Endothelial cell of umbilical vein (primary cell): ENCODE data around the gene LRRC59. TPM values are rescaled to one million over a fixed set of nuclear protein-coding genes. Genes with fewer than 3 reads are reported as not detected.

Experiments
- BruUV-seq: library from RNA; stranded (reverse); fragments of 400-500 nt; replicated peaks from 2 replicates; lab custom pipeline; 2021; lab: Mats Ljungman, UMichigan
- CTCF ChIA-PET: fragments of 300-600, 350-600 bp; sonication (Branson Sonifier 250); formaldehyde crosslinking; loops from one replicate; lab custom pipeline; 2021; ENCODE audit warnings: antibody characterized with exemption, inconsistent platforms; lab: Charles Lee
- POLR2A ChIA-PET: fragments of 300-600, 350-600 bp; sonication (Branson Sonifier 250); formaldehyde crosslinking; loops from one replicate; lab custom pipeline; 2021; ENCODE audit warnings: antibody characterized with exemption, inconsistent platforms; lab: Charles Lee
- DNase-seq: peaks from one replicate; pipeline ENCODE4 v3.0.0-alpha.2; 2011; ENCODE audit warnings: low read depth, low spot score
- FAIRE-seq: peaks from 2 replicates; lab custom pipeline; 2011; peaks lifted over from hg19 to GRCh38; lab: Jason Lieb, UNC
- H2AFZ ChIP-seq: 2 replicates; pipeline ENCODE4 v1.6.0; 2012; ENCODE audit warnings: low read depth, low read length, control low read depth, inconsistent platforms
- H3K27ac ChIP-seq: 2 replicates; pipeline ENCODE4 v1.5.1; 2011; ENCODE audit warnings: low read depth, mild to moderate bottlenecking, control low read depth, low read length, moderate library complexity; ENCODE audit not compliant: insufficient read depth
- H3K27me3 ChIP-seq, 2 experiments: 2 replicates each; pipeline versions ENCODE4 v1.6.0 to v1.6.1; 2011; ENCODE audit warnings: low read length in 2 of 2, mixed read lengths in 1 of 2; ENCODE audit not compliant: control insufficient read depth in 2 of 2, insufficient read depth in 2 of 2
- H3K36me3 ChIP-seq, 2 experiments: 2 replicates in 1 of 2; 3 replicates in 1 of 2; pipeline ENCODE4 v1.5.1; 2011; ENCODE audit warnings: low read length in 2 of 2, mild to moderate bottlenecking in 1 of 2, moderate library complexity in 1 of 2; ENCODE audit not compliant: control insufficient read depth in 2 of 2, insufficient read depth in 2 of 2; ENCODE audit errors: extremely low read depth in 1 of 2
- H3K4me1 ChIP-seq: 3 replicates; pipeline ENCODE4 v1.5.1; 2011; ENCODE audit warnings: mild to moderate bottlenecking, low read length; ENCODE audit not compliant: control insufficient read depth, insufficient read depth; ENCODE audit errors: extremely low read depth
- H3K4me2 ChIP-seq: 2 replicates; pipeline ENCODE4 v1.6.1; 2011; ENCODE audit warnings: low read length, control low read depth, mixed read lengths; ENCODE audit not compliant: insufficient read depth
- H3K4me3 ChIP-seq, 3 experiments: fragments of 200-600 bp in 1 of 3; sonication (generic), shearing (Covaris generic) in 1 of 3; replicated peaks in 1 of 3; 2 replicates each; pipeline ENCODE4 v1.5.1; 2011 to 2016; ENCODE audit warnings: control low read depth in 3 of 3, low read length in 3 of 3, mild to moderate bottlenecking in 2 of 3, inconsistent platforms in 1 of 3, low read depth in 1 of 3, moderate library complexity in 1 of 3; ENCODE audit not compliant: insufficient read depth in 1 of 3
- H3K79me2 ChIP-seq: 2 replicates; pipeline ENCODE4 v1.6.0; 2012; ENCODE audit warnings: low read length, inconsistent platforms; ENCODE audit not compliant: control insufficient read depth, insufficient read depth
- H3K9ac ChIP-seq: replicated peaks from 2 replicates; pipeline ENCODE3; 2011; ENCODE audit warnings: low read length, control low read depth; ENCODE audit not compliant: insufficient read depth; ENCODE audit errors: extremely low read depth
- H3K9me1 ChIP-seq: replicated peaks from 3 replicates; pipeline ENCODE4 v1.6.0; 2011; ENCODE audit warnings: mild to moderate bottlenecking, low read length; ENCODE audit not compliant: control insufficient read depth, insufficient read depth; ENCODE audit errors: extremely low read depth
- H3K9me3 ChIP-seq: replicated peaks from 2 replicates; pipeline ENCODE4 v1.5.1; 2012; ENCODE audit warnings: low read length, inconsistent platforms; ENCODE audit not compliant: control insufficient read depth, insufficient read depth
- H4K20me1 ChIP-seq: replicated peaks from 2 replicates; pipeline ENCODE3; 2011; ENCODE audit warnings: mild to moderate bottlenecking, low read length; ENCODE audit not compliant: control insufficient read depth, insufficient read depth; ENCODE audit errors: extremely low read depth
- CTCF ChIP-seq, 2 donors: IDR thresholded peaks; 1 replicate in 1 of 2; 2 replicates in 1 of 2; pipeline ENCODE4 v1.5.1; 2011; ENCODE audit warnings: low read length in 2 of 2, mild to moderate bottlenecking in 2 of 2, moderate library complexity in 2 of 2, control low read depth in 1 of 2, inconsistent platforms in 1 of 2, low read depth in 1 of 2; ENCODE audit not compliant: insufficient read depth in 1 of 2; ENCODE audit errors: extremely low read depth in 1 of 2
- EZH2 ChIP-seq: IDR thresholded peaks from 2 replicates; pipeline ENCODE4 v1.6.1; 2012; ENCODE audit warnings: borderline replicate concordance, low read depth, mild to moderate bottlenecking, moderate library complexity, low read length, inconsistent platforms; ENCODE audit not compliant: severe bottlenecking
- FOS ChIP-seq: IDR thresholded peaks from 2 replicates; pipeline ENCODE4 v1.6.1; 2011; ENCODE audit warnings: mild to moderate bottlenecking, low read length, moderate library complexity, borderline replicate concordance; ENCODE audit not compliant: insufficient read depth
- GATA2 ChIP-seq: IDR thresholded peaks from 2 replicates; pipeline ENCODE4 v1.7.0; 2011; ENCODE audit warnings: low read depth, mild to moderate bottlenecking, moderate library complexity, mixed read lengths, low read length; ENCODE audit not compliant: insufficient read length, insufficient read depth
- JUN ChIP-seq: IDR thresholded peaks from 2 replicates; pipeline ENCODE4 v1.6.1; 2011; ENCODE audit warnings: borderline replicate concordance, low read depth; ENCODE audit not compliant: insufficient read length, insufficient read depth
- MYC ChIP-seq: IDR thresholded peaks from one replicate; pipeline ENCODE4 v1.6.1; 2011; ENCODE audit warnings: mild to moderate bottlenecking, low read depth, low read length
- POLR2A ChIP-seq: IDR thresholded peaks from 2 replicates; pipeline ENCODE4 v1.6.1; 2012; ENCODE audit warnings: low read depth, mild to moderate bottlenecking, control low read depth, low read length
- POLR2AphosphoS5 ChIP-seq: IDR thresholded peaks from 2 replicates; pipeline ENCODE4 v1.6.1; 2012; ENCODE audit warnings: low read depth, mild to moderate bottlenecking, control low read depth, low read length, moderate library complexity; ENCODE audit not compliant: insufficient read depth
- dilution Hi-C: fragments of 300-500 bp; cut with MboI; formaldehyde crosslinking; loops from one replicate; pipeline ENCODE4 v1.15.0; 2019; ENCODE audit warnings: low sequenced_read_pairs; ENCODE audit not compliant: extremely low pct_ligation_motif_present
- intact Hi-C: fragments of 100-400 bp; cut with micrococcal nuclease; formaldehyde crosslinking; loops from one replicate; pipeline ENCODE4 v1.10.0; 2022
- polyA plus RNA-seq, 4 experiments: library from polyadenylated mRNA; depleted of rRNA in 3 of 4; stranded (reverse) in 3 of 4; unstranded in 1 of 4; fragments of >200 nt; gene quantifications; 2 replicates each; pipeline versions ENCODE4 v1.2.1 to v1.2.3, GENCODE V29; 2011 to 2012; ENCODE audit warnings: missing spikeins in 1 of 4
- total RNA-seq: library from RNA; stranded (reverse); gene quantifications from 2 replicates; pipeline ENCODE4 v1.2.3, GENCODE V29; 2021
- TF ChIP-seq, protein P1 (sequence below): IDR thresholded peaks from 2 replicates; pipeline ENCODE4 v1.6.1; 2011; ENCODE audit not compliant: insufficient read depth, insufficient read length

The LRRC59 gene
- total and polyA plus RNA-seq, 2 donors (not counting 3 experiments of a cell fraction or from before 2014, with no cell fraction given): 93.9 to 183 TPM

DNA sequence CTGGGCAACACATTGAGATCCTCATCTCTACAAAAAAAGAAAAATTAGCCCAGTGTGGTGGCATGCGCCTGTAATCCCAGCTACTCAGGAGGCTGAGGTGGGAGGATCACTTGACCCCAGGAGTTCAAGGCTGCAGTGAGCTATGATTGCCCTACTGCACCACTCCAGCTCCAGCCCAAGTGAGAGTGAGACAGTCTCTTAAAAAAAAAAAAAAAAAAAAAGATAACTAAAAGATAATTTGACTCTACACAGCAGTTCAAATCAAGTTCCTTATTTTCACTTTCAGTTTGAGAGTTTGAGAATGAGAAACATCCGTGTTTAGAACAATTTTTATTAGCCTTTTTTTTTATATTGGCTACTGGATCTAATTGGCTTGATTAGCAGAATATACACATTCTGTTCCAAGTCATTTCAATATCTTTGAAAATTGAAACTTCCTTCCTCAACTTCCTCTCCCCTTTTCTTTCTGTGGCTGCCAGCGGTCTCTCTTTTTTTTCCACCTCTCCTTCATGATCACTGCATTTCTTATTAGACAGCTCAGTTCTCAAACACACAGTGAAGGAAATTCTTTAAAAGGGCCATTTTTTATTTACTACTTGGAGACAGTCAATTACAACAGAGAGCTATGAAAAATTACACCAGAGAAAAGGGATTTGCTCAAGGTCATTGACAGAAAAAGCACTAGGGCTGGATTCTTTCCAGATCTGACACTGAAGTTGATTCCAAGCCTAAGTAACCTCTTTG, 24.2 kb upstream of the LRRC59 start:
- Histone ChIP-seq H3K9ac (peak overlapping the region; percentile 29), H3K4me1 (peaks cover 34% of the 10 kb centered on the region), H2AFZ (peak overlapping the region; percentile 46), H3K4me3 (peak overlapping the region in 1 of 3 experiments; percentile 34), H3K9me1 (no peaks in the 10 kb centered on the region), H3K27me3 (no peaks in the 10 kb centered on the region), H3K27ac (peak overlapping the region; percentile 10), H3K4me2 (peak overlapping the region; percentile 69), H3K9me3 (no peaks in the 10 kb centered on the region), H4K20me1 (no peaks in the 10 kb centered on the region), H3K79me2 (no peaks in the 10 kb centered on the region), H3K36me3 (no peaks in the 10 kb centered on the region)
- ChIA-PET POLR2A (interaction anchor here (0.6 kb wide), 2 partner anchors 24 to 25 kb away, joined by 4 to 7 read pairs; partner anchors contain the start of gene LRRC59), CTCF (interaction anchor here (0.9 to 2.4 kb wide), 6 partner anchors 10 to 58 kb away, joined by 3 to 21 read pairs (median 6); partner anchors contain the start of gene LRRC59)
- BruUV-seq: no TSS peak
- DNase-seq: peak; percentile 65
- intact Hi-C loops: no loop called here
- dilution Hi-C loops: no loop called here
- FAIRE-seq: peak; percentile 88
- TF ChIP-seq CTCF (IDR thresholded peaks at IDR 0.05; ENCODE audit: extremely low read depth in 1 of 2, insufficient read depth in 1 of 2, low read depth in 1 of 2, low read length in 2 of 2): no peak
- TF ChIP-seq MYC: no peak
- TF ChIP-seq JUN: no peak
- TF ChIP-seq, protein P1, sequence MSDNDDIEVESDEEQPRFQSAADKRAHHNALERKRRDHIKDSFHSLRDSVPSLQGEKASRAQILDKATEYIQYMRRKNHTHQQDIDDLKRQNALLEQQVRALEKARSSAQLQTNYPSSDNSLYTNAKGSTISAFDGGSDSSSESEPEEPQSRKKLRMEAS: no peak
- no peak for TF ChIP-seq EZH2
- TF ChIP-seq FOS: no peak
- no peak for TF ChIP-seq POLR2A
- TF ChIP-seq POLR2AphosphoS5: no peak
- no peak for TF ChIP-seq GATA2
